Activated naive CD8-positive, alpha-beta T cell treated with anti-CD3 and anti-CD28 coated beads, Interleukin-2, amount 50 U/mL, for 24 hours (primary cell): ENCODE measurements around the gene BRD3.

Experiments
- ATAC-seq: fragments of 150-1000 bp; cut with Tn5 transposase; one replicate; pipeline ENCODE4 v1.10.0; 2021
- DNase-seq: peaks from one replicate; pipeline ENCODE4 v3.0.0; 2021
- H3K27ac Mint-ChIP-seq: one replicate; pipeline ENCODE4 v1.8.0; 2021; ENCODE audit warnings: mild to moderate bottlenecking, mixed read lengths
- H3K27me3 Mint-ChIP-seq: one replicate; pipeline ENCODE4 v1.8.0; 2021; ENCODE audit warnings: mixed read lengths
- H3K36me3 Mint-ChIP-seq: one replicate; pipeline ENCODE4 v1.8.0; 2021; ENCODE audit warnings: low read depth, mixed read lengths
- H3K4me1 Mint-ChIP-seq: one replicate; pipeline ENCODE4 v1.8.0; 2021; ENCODE audit warnings: mixed read lengths
- H3K4me3 Mint-ChIP-seq: one replicate; pipeline ENCODE4 v1.8.0; 2021; ENCODE audit warnings: mild to moderate bottlenecking, moderate library complexity, mixed read lengths
- H3K9me3 Mint-ChIP-seq: one replicate; pipeline ENCODE4 v1.8.0; 2021; ENCODE audit warnings: mixed read lengths

BRD3 gene

GRCh38 chr9:133981958-133982681 lies 85.7 kb downstream of the BRD3 start:
- no peak for ATAC-seq

GRCh38 chr9:133981589-133981957 lies 86.3 kb downstream of the BRD3 start:
- peaks cover 3% of the 10 kb centered on the region for H3K4me1 Mint-ChIP-seq
- H3K36me3 Mint-ChIP-seq, result no peaks in the 10 kb centered on the region
- no peaks in the 10 kb centered on the region for H3K27me3 Mint-ChIP-seq
- no peak for ATAC-seq
- H3K9me3 Mint-ChIP-seq, result no peaks in the 10 kb centered on the region
- no peak overlapping the region for H3K4me3 Mint-ChIP-seq
- DNase-seq, result no peak
- no peak overlapping the region for H3K27ac Mint-ChIP-seq

More at GRCh38 chr9:133981958-133982681, 85.7 kb downstream of the BRD3 start:
- H3K27me3 Mint-ChIP-seq, result no peaks in the 10 kb centered on the region
- H3K36me3 Mint-ChIP-seq, result no peaks in the 10 kb centered on the region
- no peaks in the 10 kb centered on the region for H3K9me3 Mint-ChIP-seq
- H3K4me3 Mint-ChIP-seq, result no peak overlapping the region
- H3K4me1 Mint-ChIP-seq, result peaks cover 3% of the 10 kb centered on the region
- no peak for DNase-seq
- H3K27ac Mint-ChIP-seq, result no peak overlapping the region

GRCh38 chr9:133980864-133981588 lies 86.8 kb downstream of the BRD3 start:
- DNase-seq, result no peak
- Mint-ChIP-seq H3K27me3 (no peaks in the 10 kb centered on the region), H3K4me3 (no peak overlapping the region), H3K27ac (no peak overlapping the region), H3K4me1 (peaks cover 3% of the 10 kb centered on the region), H3K9me3 (no peaks in the 10 kb centered on the region), H3K36me3 (no peaks in the 10 kb centered on the region)
- no peak for ATAC-seq
